Heart right ventricle (tissue), 16 donors: Measurements from ENCODE around the gene FUT8. TPM values are rescaled to one million over a fixed set of nuclear protein-coding genes. Genes with fewer than 3 reads are reported as not detected.

ENCODE experiments used
- ATAC-seq, 8 donors: fragments of 200-7000 bp; cut with Tn5 transposase; one replicate each; pipeline ENCODE4 v1.9.1; 2020; ENCODE audit warnings: mild to moderate bottlenecking in 8 of 8, moderate library complexity in 8 of 8, moderate number of reproducible peaks in 1 of 8
- DNase-seq, 2 donors: peaks; one replicate each; pipeline ENCODE4 v3.0.0-alpha.2; 2020
- H3K27ac ChIP-seq, 10 donors: fragments of 200-600 bp; sonication (generic) in 2 of 10; one replicate each; pipeline versions ENCODE4 v1.5.0 to v1.8.0; 2020 to 2022; ENCODE audit warnings: mild to moderate bottlenecking in 3 of 10
- H3K27me3 ChIP-seq, 7 donors: fragments of 200-600 bp; one replicate each; pipeline ENCODE4 v1.8.0; 2021 to 2022; ENCODE audit warnings: mild to moderate bottlenecking in 2 of 7
- H3K36me3 ChIP-seq, 9 donors: fragments of 200-600 bp; sonication (generic) in 1 of 9; one replicate each; pipeline versions ENCODE4 v1.5.0 to v1.8.0; 2020 to 2022; ENCODE audit warnings: mild to moderate bottlenecking in 2 of 9
- H3K4me1 ChIP-seq, 9 donors: fragments of 200-600 bp; sonication (generic) in 1 of 9; one replicate each; pipeline versions ENCODE4 v1.5.0 to v1.8.0; 2020 to 2022; ENCODE audit warnings: mild to moderate bottlenecking in 4 of 9
- H3K4me3 ChIP-seq, 10 donors: fragments of 200-600 bp; sonication (generic) in 2 of 10; one replicate each; pipeline versions ENCODE4 v1.5.0 to v1.8.0; 2020 to 2022; ENCODE audit warnings: mild to moderate bottlenecking in 7 of 10, moderate library complexity in 2 of 10
- H3K9me3 ChIP-seq, 11 donors: fragments of 200-600 bp in 10 of 11; sonication (generic) in 2 of 11; one replicate each; pipeline versions ENCODE4 v1.5.0 to v1.8.0; 2013 to 2022; ENCODE audit warnings: mild to moderate bottlenecking in 2 of 11, control low read depth in 1 of 11, moderate library complexity in 1 of 11
- CTCF ChIP-seq, 9 donors: fragments of 200-600 bp; sonication (generic) in 2 of 9; IDR thresholded peaks; one replicate each; pipeline versions ENCODE4 v1.5.0 to v1.8.0; 2021 to 2022; ENCODE audit warnings: antibody characterized with exemption in 9 of 9, mild to moderate bottlenecking in 5 of 9, moderate library complexity in 1 of 9
- whole genome bisulfite sequencing, 2 donors: extraction: QIAGEN DNeasy Blood & Tissue Kit; methylation state at CpG; one replicate each; pipeline ENCODE4 v1.1.7; 2013; ENCODE audit warnings: inconsistent platforms in 1 of 2; 5-methylcytosine and 5-hydroxymethylcytosine counted together
- intact Hi-C, 10 donors: fragments of 100-400 bp; cut with DNase I; formaldehyde crosslinking; loops; one replicate each; pipeline versions ENCODE4 v1.11.1 to v1.14.2; 2022
- polyA plus RNA-seq, 2 donors: library from polyadenylated mRNA; stranded (reverse); fragments of 200-250 nt; gene quantifications; one replicate each; pipeline ENCODE4 v1.2.3, GENCODE V29; 2013
- total RNA-seq, 10 donors: library from RNA; stranded (reverse); fragmentation: NEBNext Ultra II Directional in 3 of 10; extraction: Animal tissue kit (Norgen Biotek cat#: 25700) in 3 of 10; gene quantifications; one replicate each; pipeline versions ENCODE4 v1.2.1 to v1.2.4, GENCODE V29; 2021 to 2023
- donor health status: Arrhythmogenic right ventricular cardiomyopathy.
- donor health status: ischemic (EF 13 %, LVEDD 7.1; RV severe dilation, severe dysfunction).
- donor health status: healthy with polysubstance abuse.
- donor health status: DM: no; HTN: yes; CAD: no.
- donor health status: DM: no; HTN: no; CAD: no.
- donor health status: ischemic (EF 25% LVEDD 6.9; RV normal size, moderate dysfunction).
- donor health status: ischemic (EF 25% LVEDD 5.7; RV mildly dilated, moderate dysfunction).
- donor health status: healthy.
- donor health status: DM: yes; HTN: yes; CAD: no.
- donor health status: Ischemic cardiomyopathy.
- donor health status: ischemic (EF 35%, LVEDD 5.7; RV mildly dilated, moderate dysfunction).
- donor health status: nonischemic (EF 11% LVEDD 7.7; RV severe dilation, severe dysfunction).
- donor health status: DM: yes; HTN: yes; CAD: no.
- donor health status: PGD.
- donor health status: ischemic (EF 29% LVEDD 5.4; RV normal size, mild dysfunction).
- donor health status: nonischemic (EF 23%, LVEDD 6.1; RV moderate dilation, normal function).

FUT8 gene
- total and polyA plus RNA-seq, 12 donors, result 2.9 to 16.1 (median 9.9) TPM

GRCh38 chr14:65731933-65732506, 319.5 kb downstream of the FUT8 start:
- H3K4me1 ChIP-seq, result no peaks in the 10 kb centered on the region
- intact Hi-C loops, result no loop called here
- H3K9me3 ChIP-seq, result peaks cover 0 to 4% (median 0%) of the 10 kb centered on the region in 11 donors
- ATAC-seq (no peak), DNase-seq (no peak)
- H3K27ac ChIP-seq, result no peak overlapping the region
- TF ChIP-seq CTCF (IDR thresholded peaks at IDR 0.05), result no peak
- no peak overlapping the region for H3K4me3 ChIP-seq
- 85 to 99% methylated on average over 2 of the region's 2 CpGs for WGBS, 2 donors
- H3K36me3 ChIP-seq, result peaks cover 0 to 44% (median 3%) of the 10 kb centered on the region in 9 donors
- no peaks in the 10 kb centered on the region for H3K27me3 ChIP-seq

GRCh38 chr14:65738339-65738738, 325.8 kb downstream of the FUT8 start:
- Histone ChIP-seq H3K27me3 (no peaks in the 10 kb centered on the region), H3K4me1 (no peaks in the 10 kb centered on the region), H3K4me3 (no peak overlapping the region), H3K36me3 (peaks cover 0 to 38% (median under 1%) of the 10 kb centered on the region in 9 donors), H3K27ac (no peak overlapping the region), H3K9me3 (no peaks in the 10 kb centered on the region)
- DNase-seq (no peak), ATAC-seq (no peak)
- no peak for TF ChIP-seq CTCF (IDR thresholded peaks at IDR 0.05)
- intact Hi-C loops, result no loop called here
- 87 to 93% methylated on average over 4 of the region's 4 CpGs for WGBS, 2 donors

- Histone ChIP-seq H3K4me1 (no peaks in the 10 kb centered on the region), H3K27ac (no peak overlapping the region), H3K9me3 (peaks cover 0 to 5% (median 0%) of the 10 kb centered on the region in 11 donors), H3K36me3 (peaks cover 0 to 12% (median 0%) of the 10 kb centered on the region in 9 donors), H3K27me3 (no peaks in the 10 kb centered on the region), H3K4me3 (no peak overlapping the region)
- no peak for DNase-seq
- WGBS, 2 donors, result 95% methylated on average over 8 of the region's 8 CpGs
- ATAC-seq, result no peak
- intact Hi-C loops, result no loop called here
- TF ChIP-seq CTCF (IDR thresholded peaks at IDR 0.05), result no peak
These were observed 333.1 kb downstream of the FUT8 start for GRCh38 chr14:65745396-65746190.

- no peak overlapping the region for H3K27ac ChIP-seq
- no peak for DNase-seq
- peaks cover 0 to 5% (median 0%) of the 10 kb centered on the region in 11 donors for H3K9me3 ChIP-seq
- H3K27me3 ChIP-seq, result no peaks in the 10 kb centered on the region
- TF ChIP-seq CTCF (IDR thresholded peaks at IDR 0.05), result no peak
- 91 to 97% methylated on average over 2 of the region's 2 CpGs for WGBS, 2 donors
- no peak overlapping the region for H3K4me3 ChIP-seq
- no peaks in the 10 kb centered on the region for H3K36me3 ChIP-seq
- no peaks in the 10 kb centered on the region for H3K4me1 ChIP-seq
- intact Hi-C loops, result no loop called here
- ATAC-seq, result no peak
These were observed 336.3 kb downstream of the FUT8 start for GRCh38 chr14:65748796-65749195.
